Naive thymus-derived CD4-positive, alpha-beta T cell (primary cell): Measurements from ENCODE around the gene RADIL. TPM values are rescaled to one million over a fixed set of nuclear protein-coding genes. Genes with fewer than 3 reads are reported as not detected.
"Not testable (repeated sequence)": the region's sequence is repeated elsewhere in the genome, so short reads cannot be mapped to it uniquely, and the experiment has no call there.

Source experiments
- ATAC-seq: fragments of 150-1000 bp; cut with Tn5 transposase; 2 replicates; pipeline ENCODE4 v1.10.0; 2021; ENCODE audit warnings: mild to moderate bottlenecking, moderate library complexity
- CTCF ChIA-PET: fragments of 350-600 bp; sonication (Branson Sonifier 250); formaldehyde crosslinking; loops from one replicate; lab custom pipeline; 2021; ENCODE audit warnings: antibody characterized with exemption; lab: Charles Lee
- POLR2A ChIA-PET: fragments of 350-600 bp; sonication (Branson Sonifier 250); formaldehyde crosslinking; loops from one replicate; lab custom pipeline; 2021; ENCODE audit warnings: antibody characterized with exemption, inconsistent platforms; lab: Charles Lee
- DNase-seq, 9 donors: peaks; one replicate each; pipeline versions ENCODE4 v3.0.0 to v3.0.0-alpha.2; 2020 to 2022; ENCODE audit warnings: mixed read lengths in 1 of 9
- H3K27ac ChIP-seq: one replicate; pipeline ENCODE4 v1.7.0; 2013; ENCODE audit warnings: mild to moderate bottlenecking, low read depth, low read length, moderate library complexity
- H3K27me3 ChIP-seq, 2 donors: one replicate each; pipeline ENCODE4 v1.7.0; 2013; ENCODE audit warnings: low read length in 2 of 2, mild to moderate bottlenecking in 2 of 2, moderate library complexity in 2 of 2; ENCODE audit not compliant: control insufficient read depth in 2 of 2, insufficient read depth in 2 of 2
- H3K36me3 ChIP-seq, 3 experiments: 1 replicate in 2 of 3; 2 replicates in 1 of 3; pipeline ENCODE4 v1.7.0; 2013; ENCODE audit warnings: low read length in 3 of 3, mild to moderate bottlenecking in 3 of 3, moderate library complexity in 1 of 3; ENCODE audit not compliant: insufficient read depth in 3 of 3, control insufficient read depth in 2 of 3
- H3K4me1 ChIP-seq, 2 donors: one replicate each; pipeline ENCODE4 v1.7.0; 2013; ENCODE audit warnings: low read length in 2 of 2, mild to moderate bottlenecking in 2 of 2, moderate library complexity in 1 of 2; ENCODE audit not compliant: control insufficient read depth in 2 of 2, insufficient read depth in 2 of 2
- H3K4me3 ChIP-seq: 2 replicates; pipeline ENCODE4 v1.7.0; 2013; ENCODE audit warnings: mild to moderate bottlenecking, low read length
- H3K9me3 ChIP-seq, 3 experiments: 1 replicate in 2 of 3; 2 replicates in 1 of 3; pipeline ENCODE4 v1.7.0; 2013; ENCODE audit warnings: low read length in 3 of 3; ENCODE audit not compliant: control insufficient read depth in 2 of 3
- H3K27ac Mint-ChIP-seq, 9 donors: one replicate each; pipeline ENCODE4 v1.8.0; 2020 to 2022; ENCODE audit warnings: mixed read lengths in 9 of 9, mild to moderate bottlenecking in 8 of 9, moderate library complexity in 5 of 9, inconsistent platforms in 2 of 9
- H3K27me3 Mint-ChIP-seq, 5 donors: one replicate each; pipeline ENCODE4 v1.8.0; 2021 to 2022; ENCODE audit warnings: mixed read lengths in 5 of 5, mild to moderate bottlenecking in 1 of 5
- H3K36me3 Mint-ChIP-seq, 5 donors: one replicate each; pipeline ENCODE4 v1.8.0; 2020 to 2022; ENCODE audit warnings: mixed read lengths in 5 of 5, mild to moderate bottlenecking in 3 of 5, inconsistent platforms in 1 of 5
- H3K4me1 Mint-ChIP-seq, 7 donors: one replicate each; pipeline ENCODE4 v1.8.0; 2020 to 2022; ENCODE audit warnings: mixed read lengths in 7 of 7, mild to moderate bottlenecking in 3 of 7, inconsistent platforms in 1 of 7
- H3K4me3 Mint-ChIP-seq, 10 donors: one replicate each; pipeline ENCODE4 v1.8.0; 2020 to 2022; ENCODE audit warnings: mild to moderate bottlenecking in 10 of 10, mixed read lengths in 10 of 10, moderate library complexity in 6 of 10, inconsistent platforms in 2 of 10
- H3K9me3 Mint-ChIP-seq, 11 donors: one replicate each; pipeline ENCODE4 v1.8.0; 2020 to 2022; ENCODE audit warnings: mixed read lengths in 11 of 11, mild to moderate bottlenecking in 4 of 11, inconsistent platforms in 1 of 11, moderate library complexity in 1 of 11
- intact Hi-C, 2 donors: fragments of 100-400 bp; cut with micrococcal nuclease; formaldehyde crosslinking; loops; one replicate each; pipeline ENCODE4 v1.15.1; 2023
- polyA plus RNA-seq, 2 donors: library from polyadenylated mRNA; unstranded; fragments of 300-500 nt; fragmentation: Illumina TruSeq; gene quantifications; one replicate each; pipeline ENCODE4 v1.2.3, GENCODE V29; 2021
- total RNA-seq, 6 experiments: library from RNA in 5 of 6; stranded (reverse) in 5 of 6; gene quantifications; 1 replicate in 5 of 6; 2 replicates in 1 of 6; pipeline ENCODE4 v1.2.3 and lab custom pipeline; 2021 to 2026

Gene RADIL
- total and polyA plus RNA-seq, 7 experiments from 2014 or later = 0.04 to 0.12 (median 0.08) TPM; not detected in 4

DNA sequence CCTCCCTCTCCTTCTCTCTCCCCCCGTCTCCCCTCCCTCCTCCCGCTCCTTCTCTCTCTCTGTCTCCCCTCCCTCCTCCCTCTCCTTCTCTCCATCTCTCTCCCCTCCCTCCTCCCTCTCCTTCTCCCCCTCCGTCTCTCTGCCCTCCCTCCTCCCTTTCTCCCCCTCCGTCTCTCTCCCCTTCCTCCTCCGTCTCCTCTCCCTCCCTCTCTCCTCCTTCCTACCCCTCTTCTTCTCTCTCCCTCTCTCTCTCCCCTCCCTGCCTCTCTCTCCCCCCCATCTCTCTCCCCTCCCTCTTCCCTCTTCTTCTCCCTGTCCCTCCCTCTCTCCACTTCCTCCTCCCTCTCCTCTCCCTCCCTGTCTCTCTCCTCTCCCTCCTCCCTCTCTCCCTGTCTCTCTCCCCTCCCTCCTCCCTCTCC is 75.9 kb downstream of the RADIL start:
- Histone ChIP-seq H3K36me3 (no peaks in the 10 kb centered on the region), H3K27ac (no peak overlapping the region), H3K27me3 (no peaks in the 10 kb centered on the region), H3K4me1 (peaks cover 2 to 5% of the 10 kb centered on the region in 2 donors), H3K4me3 (no peak overlapping the region), H3K9me3 (no peaks in the 10 kb centered on the region)
- Mint-ChIP-seq H3K27me3 (peaks cover 0 to 37% (median 2%) of the 10 kb centered on the region in 5 donors), H3K27ac (peak overlapping the region in 1 of 9 donors; percentile 28), H3K9me3 (peaks cover 0 to 1% (median 0%) of the 10 kb centered on the region in 11 donors), H3K4me3 (peak overlapping the region in 1 of 10 donors; percentile 88), H3K4me1 (peaks cover 0 to 15% (median 6%) of the 10 kb centered on the region in 7 donors), H3K36me3 (peaks cover 0 to 1% (median 0%) of the 10 kb centered on the region in 5 donors)
- ATAC-seq (no peak), DNase-seq (no peak)
- intact Hi-C loops = no loop called here
- CTCF ChIA-PET = interaction anchor here (0.7 to 0.9 kb wide), 2 partner anchors 278 to 1491 kb away, joined by 3 read pairs; no protein-coding TSS in a partner anchor
- POLR2A ChIA-PET = no interaction called here

DNA sequence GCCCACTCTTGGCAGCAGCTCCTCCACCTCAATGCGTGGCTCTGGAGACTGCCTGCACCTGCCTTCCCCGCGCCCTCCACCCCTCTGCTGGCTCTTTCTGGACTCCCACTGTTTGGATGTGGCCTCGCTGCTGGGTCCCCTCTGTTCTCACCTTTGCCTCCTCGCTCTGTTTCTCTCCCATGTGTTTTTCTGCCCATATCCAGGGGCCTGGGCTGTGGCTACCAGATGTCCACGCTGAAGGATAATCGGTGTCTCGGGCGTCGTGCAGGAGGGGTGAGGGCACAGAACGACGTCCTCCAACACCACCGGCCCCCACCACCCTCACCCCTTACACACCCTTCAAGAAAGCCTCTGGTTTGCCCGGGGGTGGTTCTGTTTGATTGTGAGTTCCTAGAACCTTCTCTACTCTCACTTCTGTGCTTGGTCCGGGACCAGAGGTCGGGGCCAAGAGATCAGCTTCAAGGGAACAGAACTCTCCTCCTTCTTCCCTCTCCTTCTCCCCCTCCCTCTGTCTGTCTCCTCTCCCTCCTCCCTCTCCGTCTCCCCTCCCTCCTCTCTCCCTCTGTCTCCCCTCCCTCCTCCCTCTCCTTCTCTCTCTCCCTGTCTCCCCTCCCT is 76.4 kb downstream of the RADIL start:
- CTCF ChIA-PET = no interaction called here
- Mint-ChIP-seq H3K27me3 (peaks cover 0 to 35% (median 0%) of the 10 kb centered on the region in 5 donors), H3K36me3 (no peaks in the 10 kb centered on the region), H3K27ac (no peak overlapping the region), H3K4me3 (peak overlapping the region in 1 of 10 donors; percentile 88), H3K4me1 (peaks cover 0 to 15% (median 6%) of the 10 kb centered on the region in 7 donors), H3K9me3 (peaks cover 0 to 1% (median 0%) of the 10 kb centered on the region in 11 donors)
- ATAC-seq (no peak), DNase-seq (no peak)
- POLR2A ChIA-PET = interaction anchor here (1.5 kb wide), 1 partner anchor 32 kb away, joined by 6 read pairs; the partner anchor contains the start of gene AP5Z1
- H3K4me3 ChIP-seq = no peak overlapping the region
- H3K36me3 ChIP-seq = no peaks in the 10 kb centered on the region
- no peaks in the 10 kb centered on the region for H3K9me3 ChIP-seq
- H3K27me3 ChIP-seq = no peaks in the 10 kb centered on the region
- peaks cover 2 to 5% of the 10 kb centered on the region in 2 donors for H3K4me1 ChIP-seq
- intact Hi-C loops = no loop called here
- no peak overlapping the region for H3K27ac ChIP-seq

DNA sequence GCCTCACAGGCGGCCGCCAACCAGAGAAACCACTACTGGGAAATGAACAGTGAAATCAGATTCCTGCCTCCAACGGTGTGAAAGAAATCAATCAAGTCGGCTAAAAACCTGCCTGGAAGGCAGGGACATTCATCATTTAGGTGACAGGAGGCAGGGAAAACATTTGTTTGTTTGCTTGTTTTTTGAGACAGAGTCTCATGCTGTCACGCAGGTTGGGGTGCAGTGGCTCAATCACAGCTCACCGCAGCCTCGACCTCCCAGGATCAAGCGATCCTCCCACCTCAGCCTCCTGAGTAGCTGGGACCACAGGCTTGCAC is 77.6 kb downstream of the RADIL start:
- H3K27ac Mint-ChIP-seq = no peak overlapping the region
- CTCF ChIA-PET = no interaction called here
- intact Hi-C loops = no loop called here

DNA sequence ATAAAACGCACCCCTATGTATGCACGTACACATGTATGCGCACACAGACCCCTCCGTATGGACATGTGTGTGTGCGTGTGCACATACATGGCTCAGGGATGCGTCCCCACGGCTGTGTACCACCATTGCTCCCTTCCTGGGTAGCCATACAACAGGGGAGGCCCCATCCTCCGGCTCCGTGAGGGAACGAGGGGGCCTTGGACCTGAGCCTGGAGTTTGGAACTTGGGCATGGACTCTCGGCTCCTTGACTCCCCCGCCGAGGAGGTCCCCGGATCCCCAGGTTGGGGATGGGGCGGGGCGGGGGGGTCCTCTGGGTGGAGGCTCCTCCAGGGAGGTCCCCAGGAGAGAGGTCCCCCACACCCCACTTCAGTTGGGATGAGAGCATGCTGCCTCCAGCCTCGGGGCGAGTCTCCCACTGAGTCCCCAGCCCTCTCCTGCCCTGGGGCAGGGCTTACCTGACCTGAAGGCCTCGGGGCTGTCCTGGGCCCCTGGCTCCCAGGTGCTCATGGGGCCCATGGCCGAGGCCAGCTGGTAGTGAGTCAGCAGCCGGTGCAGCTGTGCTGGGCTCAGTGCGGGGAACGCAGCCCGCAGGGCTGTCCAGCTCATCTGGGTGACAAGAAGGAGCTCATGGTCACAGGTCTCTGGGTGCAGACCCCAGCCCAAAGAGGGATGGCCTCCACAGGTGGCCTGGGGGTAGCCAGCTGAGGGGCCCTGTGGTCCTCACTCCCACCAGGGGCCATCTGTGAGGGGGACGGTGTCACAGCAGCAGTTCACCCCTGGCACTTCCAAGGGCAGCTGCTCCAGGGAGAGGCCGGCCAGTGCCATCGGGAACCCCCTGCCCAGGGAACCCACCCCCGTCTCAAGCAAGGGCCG is 78.2 kb downstream of the RADIL start:
- Mint-ChIP-seq H3K36me3 (no peaks in the 10 kb centered on the region), H3K4me1 (peaks cover 0 to 16% (median 6%) of the 10 kb centered on the region in 7 donors), H3K9me3 (peaks cover 0 to 1% (median 0%) of the 10 kb centered on the region in 11 donors), H3K27me3 (peaks cover 0 to 33% (median 0%) of the 10 kb centered on the region in 5 donors), H3K4me3 (no peak overlapping the region), H3K27ac (no peak overlapping the region)
- Histone ChIP-seq H3K4me1 (peaks cover 2 to 5% of the 10 kb centered on the region in 2 donors), H3K36me3 (no peaks in the 10 kb centered on the region), H3K27ac (no peak overlapping the region), H3K9me3 (no peaks in the 10 kb centered on the region), H3K4me3 (no peak overlapping the region), H3K27me3 (no peaks in the 10 kb centered on the region)
- POLR2A ChIA-PET = interaction anchor here (1.5 kb wide), 1 partner anchor 30 kb away, joined by 6 read pairs; the partner anchor contains the start of gene AP5Z1
- CTCF ChIA-PET = interaction anchor here (0.7 kb wide), 1 partner anchor 30 kb away, joined by 3 read pairs; the partner anchor contains the start of gene AP5Z1
- intact Hi-C loops = no loop called here
- ATAC-seq (no peak), DNase-seq (no peak)

More for the DNA sequence above, 77.6 kb downstream of the RADIL start:
- Histone ChIP-seq H3K36me3 (no peaks in the 10 kb centered on the region), H3K27me3 (no peaks in the 10 kb centered on the region), H3K4me1 (peaks cover 2 to 5% of the 10 kb centered on the region in 2 donors), H3K9me3 (no peaks in the 10 kb centered on the region), H3K27ac (no peak overlapping the region), H3K4me3 (no peak overlapping the region)
- Mint-ChIP-seq H3K9me3 (peaks cover 0 to 1% (median 0%) of the 10 kb centered on the region in 11 donors), H3K4me3 (no peak overlapping the region), H3K27me3 (peaks cover 0 to 35% (median 0%) of the 10 kb centered on the region in 5 donors), H3K4me1 (peaks cover 0 to 19% (median 6%) of the 10 kb centered on the region in 7 donors), H3K36me3 (no peaks in the 10 kb centered on the region)
- POLR2A ChIA-PET = interaction anchor here (1.5 kb wide), 1 partner anchor 31 kb away, joined by 6 read pairs; the partner anchor contains the start of gene AP5Z1
- DNase-seq (no peak), ATAC-seq (no peak)

DNA sequence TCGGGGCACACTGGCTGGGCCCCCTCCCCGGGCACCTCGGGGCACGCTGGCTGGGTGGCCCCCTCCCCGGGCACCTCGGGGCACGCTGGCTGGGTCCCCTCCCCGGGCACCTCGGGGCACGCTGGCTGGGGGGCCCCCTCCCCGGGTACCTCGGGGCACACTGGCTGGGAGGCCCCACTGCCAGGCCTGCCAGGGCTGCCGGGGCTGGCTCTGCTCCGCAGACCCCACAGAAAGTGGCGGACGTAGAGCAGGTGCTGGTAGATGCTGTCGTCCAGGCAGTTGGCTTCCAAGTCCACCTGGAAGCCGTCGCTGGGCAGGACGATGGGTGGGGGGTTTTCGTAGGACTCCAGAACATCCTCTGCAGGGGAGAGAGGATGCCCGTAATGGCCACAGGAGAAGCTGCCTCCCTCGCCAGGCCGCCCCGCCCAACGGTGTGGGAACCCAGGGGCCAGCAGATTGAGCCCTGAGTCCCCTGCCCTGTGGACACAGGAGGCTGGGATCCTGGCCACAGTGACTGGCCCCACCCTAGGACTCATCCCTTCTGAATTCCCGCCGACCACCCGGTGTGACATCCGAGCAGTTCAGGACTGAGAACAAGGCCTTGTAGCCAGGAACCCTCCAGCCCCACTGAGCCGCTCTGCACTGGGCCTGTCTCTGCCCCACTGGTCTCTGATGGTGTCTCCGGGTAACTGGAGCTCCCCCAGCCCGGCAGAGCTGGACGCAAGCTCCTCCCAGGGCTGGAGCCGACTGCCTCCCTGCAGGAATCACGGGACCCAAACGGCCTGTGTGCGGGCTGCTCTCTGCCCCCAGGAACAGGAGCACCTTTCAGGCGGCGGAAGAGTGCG is 79.9 kb downstream of the RADIL start:
- POLR2A ChIA-PET = no interaction called here
- ATAC-seq = no peak
- H3K4me1 ChIP-seq = no peaks in the 10 kb centered on the region
- H3K27me3 ChIP-seq = no peaks in the 10 kb centered on the region
- H3K27ac ChIP-seq = no peak overlapping the region
- Mint-ChIP-seq H3K4me3 (no peak overlapping the region), H3K27me3 (peaks cover 0 to 23% (median 0%) of the 10 kb centered on the region in 5 donors), H3K36me3 (no peaks in the 10 kb centered on the region), H3K27ac (peak overlapping the region in 1 of 9 donors; percentile 46), H3K9me3 (peaks cover 0 to 1% (median 0%) of the 10 kb centered on the region in 11 donors), H3K4me1 (peaks cover 0 to 7% (median 0%) of the 10 kb centered on the region in 7 donors)
- H3K4me3 ChIP-seq = no peak overlapping the region
- DNase-seq = no peak
- intact Hi-C loops = no loop called here
- CTCF ChIA-PET = no interaction called here
- no peaks in the 10 kb centered on the region for H3K36me3 ChIP-seq
- no peaks in the 10 kb centered on the region for H3K9me3 ChIP-seq

DNA sequence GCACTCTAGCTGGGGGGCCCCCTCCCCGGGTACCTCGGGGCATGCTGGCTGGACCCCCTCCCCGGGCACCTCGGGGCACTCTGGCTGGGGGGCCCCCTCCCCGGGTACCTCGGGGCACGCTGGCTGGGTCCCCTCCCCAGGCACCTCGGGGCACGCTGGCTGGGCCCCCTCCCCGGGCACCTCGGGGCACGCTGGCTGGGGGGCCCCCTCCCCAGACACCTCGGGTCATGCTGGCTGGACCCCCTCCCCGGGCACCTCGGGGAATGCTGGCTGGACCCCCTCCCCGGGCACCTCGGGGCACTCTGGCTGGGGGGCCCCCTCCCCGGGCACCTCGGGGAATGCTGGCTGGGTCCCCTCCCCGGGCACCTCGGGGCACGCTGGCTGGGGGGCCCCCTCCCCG is 80.9 kb downstream of the RADIL start:
- intact Hi-C loops, POLR2A ChIA-PET, H3K9me3 Mint-ChIP-seq, H3K27me3 ChIP-seq, H3K4me3 ChIP-seq, H3K36me3 Mint-ChIP-seq, ATAC-seq, CTCF ChIA-PET, H3K4me1 Mint-ChIP-seq, H3K9me3 ChIP-seq, H3K36me3 ChIP-seq, H3K27ac Mint-ChIP-seq, H3K27ac ChIP-seq, DNase-seq, H3K4me1 ChIP-seq, H3K4me3 Mint-ChIP-seq: not testable (repeated sequence)
- H3K27me3 Mint-ChIP-seq = peaks cover 0 to 13% (median 0%) of the 10 kb centered on the region in 5 donors
